ENCODE measurements around the gene TMEM61. TPM values are rescaled to one million over a fixed set of nuclear protein-coding genes. Genes with fewer than 3 reads are reported as not detected.

TMEM61 gene
- total RNA-seq, 1 experiment from 2014 or later = 0.74 TPM

DNA sequence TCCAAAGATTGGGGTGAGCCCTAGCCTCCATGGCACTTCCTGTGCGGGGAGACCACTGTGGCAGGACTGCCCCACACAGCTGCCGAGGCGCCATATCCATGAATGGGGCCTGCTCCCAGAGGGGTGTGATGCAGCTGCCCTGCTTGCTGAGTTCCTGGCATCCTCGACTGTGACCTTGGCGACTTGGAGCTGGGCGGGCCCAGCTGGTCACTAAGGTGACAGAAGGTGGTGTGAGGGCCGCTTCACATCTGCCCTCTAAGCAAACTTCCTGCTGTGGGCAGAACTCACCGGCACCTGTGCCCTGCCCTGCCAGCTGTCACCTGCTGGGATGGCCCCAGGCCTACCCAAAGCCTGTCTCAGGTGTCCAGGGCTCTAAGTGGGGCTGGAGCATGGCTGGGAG is 9.0 kb downstream of the TMEM61 start:
- no peak for ATAC-seq
- TF ChIP-seq ESRRA (CRISPR knock-in tag; IDR thresholded peaks at IDR 0.05; ENCODE audit: borderline replicate concordance) (no peak), EMX1 (CRISPR knock-in tag; IDR thresholded peaks at IDR 0.05) (no peak), ELF4 (CRISPR knock-in tag; IDR thresholded peaks at IDR 0.05; ENCODE audit: low read depth) (no peak), IRF1 (CRISPR knock-in tag; IDR thresholded peaks at IDR 0.05) (no peak), RORB (CRISPR knock-in tag; IDR thresholded peaks at IDR 0.05) (no peak), ZNF416 (CRISPR knock-in tag; IDR thresholded peaks at IDR 0.05) (no peak), CREM (CRISPR knock-in tag; IDR thresholded peaks at IDR 0.05) (no peak), MLX (CRISPR knock-in tag; IDR thresholded peaks at IDR 0.05) (no peak), SOX15 (CRISPR knock-in tag; IDR thresholded peaks at IDR 0.05) (no peak), ZNF425 (CRISPR knock-in tag; conservative IDR thresholded peaks at IDR 0.05) (no peak), CBFB (CRISPR knock-in tag; IDR thresholded peaks at IDR 0.05; ENCODE audit: low read depth) (no peak), IRF2 (CRISPR knock-in tag; IDR thresholded peaks at IDR 0.05; ENCODE audit: borderline replicate concordance, low read depth) (no peak), ZNF423 (CRISPR knock-in tag; IDR thresholded peaks at IDR 0.05) (no peak)
- TF ChIP-seq, protein P1, sequence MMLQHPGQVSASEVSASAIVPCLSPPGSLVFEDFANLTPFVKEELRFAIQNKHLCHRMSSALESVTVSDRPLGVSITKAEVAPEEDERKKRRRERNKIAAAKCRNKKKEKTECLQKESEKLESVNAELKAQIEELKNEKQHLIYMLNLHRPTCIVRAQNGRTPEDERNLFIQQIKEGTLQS (CRISPR knock-in tag; conservative IDR thresholded peaks at IDR 0.05) = no peak
- TF ChIP-seq, protein P2, sequence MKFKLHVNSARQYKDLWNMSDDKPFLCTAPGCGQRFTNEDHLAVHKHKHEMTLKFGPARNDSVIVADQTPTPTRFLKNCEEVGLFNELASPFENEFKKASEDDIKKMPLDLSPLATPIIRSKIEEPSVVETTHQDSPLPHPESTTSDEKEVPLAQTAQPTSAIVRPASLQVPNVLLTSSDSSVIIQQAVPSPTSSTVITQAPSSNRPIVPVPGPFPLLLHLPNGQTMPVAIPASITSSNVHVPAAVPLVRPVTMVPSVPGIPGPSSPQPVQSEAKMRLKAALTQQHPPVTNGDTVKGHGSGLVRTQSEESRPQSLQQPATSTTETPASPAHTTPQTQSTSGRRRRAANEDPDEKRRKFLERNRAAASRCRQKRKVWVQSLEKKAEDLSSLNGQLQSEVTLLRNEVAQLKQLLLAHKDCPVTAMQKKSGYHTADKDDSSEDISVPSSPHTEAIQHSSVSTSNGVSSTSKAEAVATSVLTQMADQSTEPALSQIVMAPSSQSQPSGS (CRISPR knock-in tag; IDR thresholded peaks at IDR 0.05; ENCODE audit: borderline replicate concordance, low read depth) = no peak
- TF ChIP-seq, protein P3, sequence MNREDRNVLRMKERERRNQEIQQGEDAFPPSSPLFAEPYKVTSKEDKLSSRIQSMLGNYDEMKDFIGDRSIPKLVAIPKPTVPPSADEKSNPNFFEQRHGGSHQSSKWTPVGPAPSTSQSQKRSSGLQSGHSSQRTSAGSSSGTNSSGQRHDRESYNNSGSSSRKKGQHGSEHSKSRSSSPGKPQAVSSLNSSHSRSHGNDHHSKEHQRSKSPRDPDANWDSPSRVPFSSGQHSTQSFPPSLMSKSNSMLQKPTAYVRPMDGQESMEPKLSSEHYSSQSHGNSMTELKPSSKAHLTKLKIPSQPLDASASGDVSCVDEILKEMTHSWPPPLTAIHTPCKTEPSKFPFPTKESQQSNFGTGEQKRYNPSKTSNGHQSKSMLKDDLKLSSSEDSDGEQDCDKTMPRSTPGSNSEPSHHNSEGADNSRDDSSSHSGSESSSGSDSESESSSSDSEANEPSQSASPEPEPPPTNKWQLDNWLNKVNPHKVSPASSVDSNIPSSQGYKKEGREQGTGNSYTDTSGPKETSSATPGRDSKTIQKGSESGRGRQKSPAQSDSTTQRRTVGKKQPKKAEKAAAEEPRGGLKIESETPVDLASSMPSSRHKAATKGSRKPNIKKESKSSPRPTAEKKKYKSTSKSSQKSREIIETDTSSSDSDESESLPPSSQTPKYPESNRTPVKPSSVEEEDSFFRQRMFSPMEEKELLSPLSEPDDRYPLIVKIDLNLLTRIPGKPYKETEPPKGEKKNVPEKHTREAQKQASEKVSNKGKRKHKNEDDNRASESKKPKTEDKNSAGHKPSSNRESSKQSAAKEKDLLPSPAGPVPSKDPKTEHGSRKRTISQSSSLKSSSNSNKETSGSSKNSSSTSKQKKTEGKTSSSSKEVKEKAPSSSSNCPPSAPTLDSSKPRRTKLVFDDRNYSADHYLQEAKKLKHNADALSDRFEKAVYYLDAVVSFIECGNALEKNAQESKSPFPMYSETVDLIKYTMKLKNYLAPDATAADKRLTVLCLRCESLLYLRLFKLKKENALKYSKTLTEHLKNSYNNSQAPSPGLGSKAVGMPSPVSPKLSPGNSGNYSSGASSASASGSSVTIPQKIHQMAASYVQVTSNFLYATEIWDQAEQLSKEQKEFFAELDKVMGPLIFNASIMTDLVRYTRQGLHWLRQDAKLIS (CRISPR knock-in tag; IDR thresholded peaks at IDR 0.05; ENCODE audit: borderline replicate concordance) = no peak
- TF ChIP-seq, protein P4, sequence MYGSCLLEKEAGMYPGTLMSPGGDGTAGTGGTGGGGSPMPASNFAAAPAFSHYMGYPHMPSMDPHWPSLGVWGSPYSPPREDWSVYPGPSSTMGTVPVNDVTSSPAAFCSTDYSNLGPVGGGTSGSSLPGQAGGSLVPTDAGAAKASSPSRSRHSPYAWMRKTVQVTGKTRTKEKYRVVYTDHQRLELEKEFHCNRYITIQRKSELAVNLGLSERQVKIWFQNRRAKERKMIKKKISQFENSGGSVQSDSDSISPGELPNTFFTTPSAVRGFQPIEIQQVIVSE (CRISPR knock-in tag; IDR thresholded peaks at IDR 0.05; ENCODE audit: borderline replicate concordance) = no peak
- TF ChIP-seq, protein P5, sequence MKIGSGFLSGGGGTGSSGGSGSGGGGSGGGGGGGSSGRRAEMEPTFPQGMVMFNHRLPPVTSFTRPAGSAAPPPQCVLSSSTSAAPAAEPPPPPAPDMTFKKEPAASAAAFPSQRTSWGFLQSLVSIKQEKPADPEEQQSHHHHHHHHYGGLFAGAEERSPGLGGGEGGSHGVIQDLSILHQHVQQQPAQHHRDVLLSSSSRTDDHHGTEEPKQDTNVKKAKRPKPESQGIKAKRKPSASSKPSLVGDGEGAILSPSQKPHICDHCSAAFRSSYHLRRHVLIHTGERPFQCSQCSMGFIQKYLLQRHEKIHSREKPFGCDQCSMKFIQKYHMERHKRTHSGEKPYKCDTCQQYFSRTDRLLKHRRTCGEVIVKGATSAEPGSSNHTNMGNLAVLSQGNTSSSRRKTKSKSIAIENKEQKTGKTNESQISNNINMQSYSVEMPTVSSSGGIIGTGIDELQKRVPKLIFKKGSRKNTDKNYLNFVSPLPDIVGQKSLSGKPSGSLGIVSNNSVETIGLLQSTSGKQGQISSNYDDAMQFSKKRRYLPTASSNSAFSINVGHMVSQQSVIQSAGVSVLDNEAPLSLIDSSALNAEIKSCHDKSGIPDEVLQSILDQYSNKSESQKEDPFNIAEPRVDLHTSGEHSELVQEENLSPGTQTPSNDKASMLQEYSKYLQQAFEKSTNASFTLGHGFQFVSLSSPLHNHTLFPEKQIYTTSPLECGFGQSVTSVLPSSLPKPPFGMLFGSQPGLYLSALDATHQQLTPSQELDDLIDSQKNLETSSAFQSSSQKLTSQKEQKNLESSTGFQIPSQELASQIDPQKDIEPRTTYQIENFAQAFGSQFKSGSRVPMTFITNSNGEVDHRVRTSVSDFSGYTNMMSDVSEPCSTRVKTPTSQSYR (CRISPR knock-in tag; IDR thresholded peaks at IDR 0.05) = no peak
- no peaks in the 10 kb centered on the region for H3K36me3 Mint-ChIP-seq
- H3K27me3 Mint-ChIP-seq (ENCODE audit: low read depth) = 0 out of 2 replicates have a peak, but pooled peaks cover 4% of the 10 kb centered on the region
- H3K4me1 Mint-ChIP-seq = peaks cover 12% of the 10 kb centered on the region
- H3K4me3 Mint-ChIP-seq = no peak overlapping the region
- POLR2A ChIA-PET = no interaction called here
- no peak overlapping the region for H3K27ac Mint-ChIP-seq
- CTCF ChIA-PET = interaction anchor here (1.5 to 7.7 kb wide), 8 partner anchors 7 to 45 kb away, joined by 5 to 51 read pairs (median 15); partner anchors contain the start of genes BSND and TMEM61
- no peak for DNase-seq (ENCODE audit: low spot score)
- no peaks in the 10 kb centered on the region for H3K9me3 Mint-ChIP-seq
